K562 (cell line): Measurements from ENCODE around the gene PRKCG. TPM values are rescaled to one million over a fixed set of nuclear protein-coding genes. Genes with fewer than 3 reads are reported as not detected.

Experiments used
- HLTF ChIP-seq: fragments of 450-650 bp; IDR thresholded peaks from 2 replicates; pipeline ENCODE4 v1.6.1; 2016
- POLR2B ChIP-seq: fragments of 450-650 bp; IDR thresholded peaks from 2 replicates; pipeline ENCODE4 v1.6.1; 2018; ENCODE audit warnings: low read depth; ENCODE audit not compliant: partially characterized antibody
- PPARD ChIP-seq: fragments of 250-450 bp; sonication (Bioruptor Pico); IDR thresholded peaks from 2 replicates; pipeline ENCODE4 v1.8.0; 2022; ENCODE audit warnings: inconsistent platforms, mild to moderate bottlenecking, moderate library complexity
- polyA plus RNA-seq, 8 experiments: library from polyadenylated mRNA; depleted of rRNA in 4 of 8; stranded (reverse) in 5 of 8; unstranded in 3 of 8; fragments of >200 nt; fragmentation: Nextera tagmentation in 2 of 8; fragmentation: Illumina TruSeq in 1 of 8; extraction: Ambion mirVana in 2 of 8; extraction: Trizol in 1 of 8; gene quantifications; 2 replicates each; pipeline versions ENCODE4 v1.2.1 to v1.2.3, GENCODE V29; 2011 to 2014; ENCODE audit warnings: inconsistent platforms in 1 of 8, missing spikeins in 1 of 8
- total RNA-seq, 7 experiments: library from RNA; depleted of rRNA in 6 of 7; stranded (reverse); fragments of >200 nt in 6 of 7; fragmentation: Illumina TruSeq in 2 of 7; extraction: Trizol in 2 of 7; gene quantifications; 2 replicates each; pipeline versions ENCODE4 v1.2.1 to v1.2.3, GENCODE V29; 2011 to 2021; ENCODE audit warnings: low replicate concordance in 1 of 7
- TF ChIP-seq, protein P1 (sequence below), 2 experiments: fragments of 450-650 bp; IDR thresholded peaks; 2 replicates each; pipeline ENCODE4 v1.6.1; 2016; ENCODE audit warnings: mild to moderate bottlenecking in 2 of 2, borderline replicate concordance in 1 of 2, low read depth in 1 of 2, moderate library complexity in 1 of 2
- TF ChIP-seq, protein P2 (sequence below), 2 experiments: fragments of 450-650 bp; formaldehyde crosslinking in 1 of 2; IDR thresholded peaks; 2 replicates each; pipeline versions ENCODE4 v1.4.0 to v1.6.1; 2014 to 2020; ENCODE audit warnings: mild to moderate bottlenecking in 2 of 2, borderline replicate concordance in 1 of 2, low read depth in 1 of 2

Gene PRKCG
- total and polyA plus RNA-seq, 9 of the 15 experiments (the other 6 are each of a cell fraction or from before 2014, with no cell fraction given), result not detected

DNA sequence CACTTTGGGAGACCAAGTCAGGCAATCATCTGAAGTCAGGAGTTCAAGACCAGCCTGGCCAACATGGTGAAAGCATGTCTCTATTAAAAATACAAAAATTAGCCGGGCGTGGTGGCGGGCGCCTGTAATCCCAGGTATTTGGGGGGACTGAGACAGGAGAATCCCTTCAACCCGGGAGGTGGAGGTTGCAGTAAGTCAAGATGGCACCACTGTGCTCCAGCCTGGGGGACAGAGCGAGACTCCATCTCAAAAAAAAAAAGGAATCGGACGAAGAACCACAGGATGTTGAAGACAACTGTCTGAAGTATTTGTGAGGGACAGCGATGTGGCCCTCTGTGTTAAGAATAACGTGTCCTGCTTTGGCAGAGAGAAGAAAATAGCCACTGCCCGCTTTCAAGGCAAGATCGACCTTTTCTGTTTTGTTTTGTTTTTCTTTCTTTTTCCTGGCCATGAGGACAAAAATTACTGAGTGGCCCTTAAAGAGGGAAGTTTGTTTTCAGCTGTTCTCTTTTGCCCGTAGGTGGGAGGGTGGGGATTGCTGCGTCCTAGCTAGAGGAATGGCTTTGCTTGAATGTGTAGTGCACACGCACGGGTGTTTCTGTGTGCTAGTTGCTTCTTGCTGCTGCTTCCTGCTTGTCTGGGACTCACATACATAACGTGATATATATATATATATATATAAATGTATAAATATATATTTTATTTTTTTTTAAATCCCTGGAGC, 6.2 kb upstream of the PRKCG start (continued):
- TF ChIP-seq, protein P1, sequence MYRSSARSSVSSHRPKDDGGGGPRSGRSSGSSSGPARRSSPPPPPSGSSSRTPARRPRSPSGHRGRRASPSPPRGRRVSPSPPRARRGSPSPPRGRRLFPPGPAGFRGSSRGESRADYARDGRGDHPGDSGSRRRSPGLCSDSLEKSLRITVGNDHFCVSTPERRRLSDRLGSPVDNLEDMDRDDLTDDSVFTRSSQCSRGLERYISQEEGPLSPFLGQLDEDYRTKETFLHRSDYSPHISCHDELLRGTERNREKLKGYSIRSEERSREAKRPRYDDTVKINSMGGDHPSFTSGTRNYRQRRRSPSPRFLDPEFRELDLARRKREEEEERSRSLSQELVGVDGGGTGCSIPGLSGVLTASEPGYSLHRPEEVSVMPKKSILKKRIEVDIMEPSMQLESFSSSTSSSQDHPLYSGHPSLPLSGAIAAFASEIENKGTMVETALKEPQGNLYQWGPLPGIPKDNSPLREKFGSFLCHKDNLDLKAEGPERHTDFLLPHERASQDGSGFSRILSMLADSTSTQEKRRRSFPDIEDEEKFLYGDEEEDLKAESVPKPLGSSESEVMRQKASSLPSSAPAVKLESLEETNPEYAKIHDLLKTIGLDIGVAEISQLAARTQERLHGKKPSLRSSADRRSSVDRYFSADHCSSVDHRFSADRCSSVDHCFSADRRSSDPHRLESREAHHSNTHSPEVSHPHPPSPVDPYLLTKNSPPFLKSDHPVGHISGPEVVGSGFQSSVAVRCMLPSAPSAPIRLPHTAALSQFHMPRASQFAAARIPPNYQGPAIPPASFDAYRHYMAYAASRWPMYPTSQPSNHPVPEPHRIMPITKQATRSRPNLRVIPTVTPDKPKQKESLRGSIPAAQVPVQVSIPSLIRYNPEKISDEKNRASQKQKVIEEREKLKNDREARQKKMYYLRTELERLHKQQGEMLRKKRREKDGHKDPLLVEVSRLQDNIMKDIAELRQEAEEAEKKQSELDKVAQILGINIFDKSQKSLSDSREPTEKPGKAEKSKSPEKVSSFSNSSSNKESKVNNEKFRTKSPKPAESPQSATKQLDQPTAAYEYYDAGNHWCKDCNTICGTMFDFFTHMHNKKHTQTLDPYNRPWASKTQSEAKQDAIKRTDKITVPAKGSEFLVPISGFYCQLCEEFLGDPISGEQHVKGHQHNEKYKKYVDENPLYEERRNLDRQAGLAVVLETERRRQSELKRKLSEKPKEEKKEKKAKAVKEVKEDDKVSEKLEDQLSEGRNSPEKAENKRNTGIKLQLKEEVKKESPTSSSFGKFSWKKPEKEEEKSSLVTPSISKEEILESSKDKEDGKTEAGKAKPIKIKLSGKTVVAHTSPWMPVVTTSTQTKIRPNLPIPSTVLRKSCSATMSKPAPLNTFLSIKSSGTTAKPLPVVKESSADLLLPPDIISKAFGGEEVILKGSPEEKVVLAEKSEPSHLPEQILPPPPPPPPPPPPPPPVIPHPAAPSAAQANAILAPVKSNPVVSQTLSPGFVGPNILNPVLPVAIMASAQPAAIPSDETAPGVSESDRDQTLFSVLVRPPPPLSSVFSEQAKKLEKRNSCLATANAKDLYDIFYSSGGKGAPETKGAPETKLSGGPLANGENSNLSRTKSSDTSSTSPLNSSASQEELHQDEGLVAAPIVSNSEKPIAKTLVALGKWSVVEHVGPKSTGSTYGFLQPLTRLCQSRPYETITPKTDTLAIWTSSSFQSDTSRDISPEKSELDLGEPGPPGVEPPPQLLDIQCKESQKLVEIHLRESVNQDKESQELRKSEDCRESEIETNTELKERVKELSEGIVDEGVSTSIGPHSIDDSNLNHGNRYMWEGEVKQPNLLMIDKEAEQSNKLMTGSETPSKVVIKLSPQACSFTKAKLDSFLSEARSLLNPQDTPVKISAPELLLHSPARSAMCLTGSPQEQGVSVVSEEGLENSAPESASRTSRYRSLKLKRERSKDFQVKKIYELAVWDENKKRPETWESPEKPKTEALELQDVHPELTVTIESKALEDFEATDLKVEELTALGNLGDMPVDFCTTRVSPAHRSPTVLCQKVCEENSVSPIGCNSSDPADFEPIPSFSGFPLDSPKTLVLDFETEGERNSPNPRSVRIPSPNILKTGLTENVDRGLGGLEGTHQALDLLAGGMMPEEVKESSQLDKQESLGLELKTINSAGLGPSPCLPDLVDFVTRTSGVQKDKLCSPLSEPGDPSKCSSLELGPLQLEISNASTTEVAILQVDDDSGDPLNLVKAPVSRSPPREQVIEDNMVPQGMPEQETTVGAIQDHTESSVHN (IDR thresholded peaks at IDR 0.05; ENCODE audit: borderline replicate concordance in 1 of 2, low read depth in 1 of 2), result no peak
- TF ChIP-seq POLR2B (peak; percentile 16), HLTF (no peak), PPARD (no peak)
- TF ChIP-seq, protein P2, sequence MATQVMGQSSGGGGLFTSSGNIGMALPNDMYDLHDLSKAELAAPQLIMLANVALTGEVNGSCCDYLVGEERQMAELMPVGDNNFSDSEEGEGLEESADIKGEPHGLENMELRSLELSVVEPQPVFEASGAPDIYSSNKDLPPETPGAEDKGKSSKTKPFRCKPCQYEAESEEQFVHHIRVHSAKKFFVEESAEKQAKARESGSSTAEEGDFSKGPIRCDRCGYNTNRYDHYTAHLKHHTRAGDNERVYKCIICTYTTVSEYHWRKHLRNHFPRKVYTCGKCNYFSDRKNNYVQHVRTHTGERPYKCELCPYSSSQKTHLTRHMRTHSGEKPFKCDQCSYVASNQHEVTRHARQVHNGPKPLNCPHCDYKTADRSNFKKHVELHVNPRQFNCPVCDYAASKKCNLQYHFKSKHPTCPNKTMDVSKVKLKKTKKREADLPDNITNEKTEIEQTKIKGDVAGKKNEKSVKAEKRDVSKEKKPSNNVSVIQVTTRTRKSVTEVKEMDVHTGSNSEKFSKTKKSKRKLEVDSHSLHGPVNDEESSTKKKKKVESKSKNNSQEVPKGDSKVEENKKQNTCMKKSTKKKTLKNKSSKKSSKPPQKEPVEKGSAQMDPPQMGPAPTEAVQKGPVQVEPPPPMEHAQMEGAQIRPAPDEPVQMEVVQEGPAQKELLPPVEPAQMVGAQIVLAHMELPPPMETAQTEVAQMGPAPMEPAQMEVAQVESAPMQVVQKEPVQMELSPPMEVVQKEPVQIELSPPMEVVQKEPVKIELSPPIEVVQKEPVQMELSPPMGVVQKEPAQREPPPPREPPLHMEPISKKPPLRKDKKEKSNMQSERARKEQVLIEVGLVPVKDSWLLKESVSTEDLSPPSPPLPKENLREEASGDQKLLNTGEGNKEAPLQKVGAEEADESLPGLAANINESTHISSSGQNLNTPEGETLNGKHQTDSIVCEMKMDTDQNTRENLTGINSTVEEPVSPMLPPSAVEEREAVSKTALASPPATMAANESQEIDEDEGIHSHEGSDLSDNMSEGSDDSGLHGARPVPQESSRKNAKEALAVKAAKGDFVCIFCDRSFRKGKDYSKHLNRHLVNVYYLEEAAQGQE (IDR thresholded peaks at IDR 0.05; ENCODE audit: borderline replicate concordance), result no peak
- TF ChIP-seq, protein P2 (CRISPR knock-in tag; IDR thresholded peaks at IDR 0.05; ENCODE audit: low read depth), result no peak
